Activated CD4-positive, CD25-positive, alpha-beta regulatory T cell treated with anti-CD3 and anti-CD28 coated beads, Interleukin-2, amount 50 U/mL, for 24 hours (primary cell): Measurements from ENCODE around the gene TGM6.
"Not testable (repeated sequence)": the region's sequence is repeated elsewhere in the genome, so short reads cannot be mapped to it uniquely, and the experiment has no call there.

ENCODE experiments used
- ATAC-seq, 2 donors: fragments of 150-1000 bp; cut with Tn5 transposase; one replicate each; pipeline ENCODE4 v1.10.0; 2021; ENCODE audit warnings: mild to moderate bottlenecking in 1 of 2, moderate library complexity in 1 of 2

TGM6 gene

DNA sequence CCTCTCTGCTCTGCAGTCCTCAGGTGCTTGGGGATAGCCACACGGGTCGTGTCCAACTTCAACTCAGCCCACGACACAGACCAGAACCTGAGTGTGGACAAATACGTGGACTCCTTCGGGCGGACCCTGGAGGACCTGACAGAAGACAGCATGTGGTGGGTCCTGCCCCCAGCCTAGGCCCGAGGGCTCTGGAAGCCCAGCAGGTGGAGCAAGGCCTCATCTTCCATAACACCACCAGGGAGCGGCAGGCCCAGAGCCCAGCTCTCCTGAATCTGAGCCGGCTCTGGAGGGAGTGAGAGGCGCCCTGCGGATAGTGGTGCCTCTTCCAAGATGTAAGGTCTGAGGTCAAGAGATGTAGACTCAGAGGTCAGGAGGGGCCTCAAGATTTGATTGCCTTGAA lies 19.6 kb downstream of the TGM6 start:
- ATAC-seq, result no peak

DNA sequence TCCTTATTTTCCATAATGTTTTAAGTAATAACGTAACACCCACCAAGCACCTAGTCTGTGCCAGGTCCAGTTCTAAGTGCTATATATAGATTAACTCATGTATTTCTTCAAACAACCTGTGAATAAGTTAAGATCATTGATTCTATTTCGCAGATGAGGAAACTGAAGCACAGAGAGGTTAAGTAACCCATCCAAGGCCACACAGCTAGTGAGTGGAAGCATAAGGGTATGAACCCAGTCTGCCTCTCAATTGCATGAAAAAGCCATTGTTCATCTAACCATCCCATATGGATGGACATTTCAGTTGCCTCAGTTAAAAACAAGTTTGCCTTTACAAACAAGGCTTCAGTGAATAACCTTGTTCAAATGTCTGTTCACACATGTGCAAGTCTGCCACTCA lies 20.8 kb downstream of the TGM6 start:
- no peak for ATAC-seq

DNA sequence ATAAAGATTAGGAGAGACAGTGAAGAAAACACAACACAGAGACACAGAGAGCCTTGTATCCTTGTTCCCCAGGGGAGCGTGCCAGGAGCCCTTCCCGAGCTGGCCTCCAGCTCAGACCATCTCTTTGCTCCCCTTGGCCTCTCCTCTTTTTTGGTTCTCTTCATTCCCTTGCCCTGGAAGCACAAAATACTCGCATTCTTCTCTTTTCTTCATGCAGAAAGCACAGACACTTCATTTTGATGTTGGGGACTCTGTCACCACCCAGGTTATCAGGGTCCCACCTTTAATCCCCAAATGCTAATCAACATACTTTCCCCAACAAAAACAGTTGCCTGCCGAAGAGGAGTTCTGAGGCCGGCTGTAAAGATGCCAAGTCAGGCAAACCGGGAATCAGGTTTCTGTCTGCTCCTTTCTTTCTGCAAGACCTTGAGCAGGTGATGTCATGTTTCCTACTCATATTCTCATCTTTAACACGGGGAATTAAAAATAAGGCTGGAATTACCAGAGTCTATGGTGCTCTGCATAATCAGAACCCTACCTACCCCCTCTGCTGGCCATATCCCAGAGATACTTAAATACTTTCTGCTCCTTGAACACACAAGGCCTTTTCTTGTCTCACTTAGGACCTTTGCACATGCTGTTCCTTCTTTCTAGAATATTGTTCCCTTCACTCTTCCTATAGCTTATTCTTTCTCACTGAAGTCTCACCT lies 21.7 kb downstream of the TGM6 start:
- ATAC-seq, result no peak

DNA sequence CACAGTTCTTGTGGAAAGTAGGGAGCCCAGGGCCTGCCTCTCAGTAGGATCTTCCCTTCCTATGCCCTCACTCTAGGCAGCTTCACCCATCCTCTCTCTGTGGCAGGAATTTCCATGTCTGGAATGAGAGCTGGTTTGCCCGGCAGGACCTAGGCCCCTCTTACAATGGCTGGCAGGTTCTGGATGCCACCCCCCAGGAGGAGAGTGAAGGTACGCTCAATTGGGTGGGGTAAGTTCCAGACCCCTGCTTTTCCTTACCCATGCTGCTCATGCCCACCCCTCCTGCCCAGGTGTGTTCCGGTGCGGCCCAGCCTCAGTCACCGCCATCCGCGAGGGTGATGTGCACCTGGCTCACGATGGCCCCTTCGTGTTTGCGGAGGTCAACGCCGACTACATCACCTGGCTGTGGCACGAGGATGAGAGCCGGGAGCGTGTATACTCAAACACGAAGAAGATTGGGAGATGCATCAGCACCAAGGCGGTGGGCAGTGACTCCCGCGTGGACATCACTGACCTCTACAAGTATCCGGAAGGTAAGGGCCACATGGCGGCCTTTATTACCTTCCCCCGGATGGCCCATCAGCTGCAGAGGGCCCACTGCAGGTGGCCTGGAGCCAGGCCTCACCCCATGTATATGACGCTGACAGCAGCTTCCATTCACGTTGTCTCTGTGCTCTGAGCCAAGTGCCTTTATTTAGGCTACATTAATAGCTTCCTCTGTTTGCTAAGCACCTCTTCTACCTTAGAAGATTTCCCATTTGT lies 22.8 kb downstream of the TGM6 start:
- ATAC-seq, result no peak

DNA sequence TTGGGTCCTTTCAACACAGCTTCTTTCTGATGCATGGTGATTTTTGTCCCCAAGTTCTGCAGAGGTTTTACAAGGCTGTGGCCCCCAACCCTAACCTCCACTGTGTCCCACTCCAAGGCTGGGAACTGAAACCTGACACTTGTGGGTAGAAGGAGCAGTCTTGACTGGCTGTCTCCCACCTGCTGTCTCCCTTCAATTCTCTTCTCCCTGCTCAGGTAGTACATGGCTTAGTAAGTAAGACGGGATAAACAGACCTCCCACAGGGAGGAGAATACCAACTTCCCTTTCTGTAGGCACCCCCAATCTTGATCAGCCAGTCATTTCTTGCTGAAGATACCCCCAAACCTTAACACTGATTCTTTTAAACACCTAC lies 25.0 kb downstream of the TGM6 start:
- ATAC-seq, result no peak

DNA sequence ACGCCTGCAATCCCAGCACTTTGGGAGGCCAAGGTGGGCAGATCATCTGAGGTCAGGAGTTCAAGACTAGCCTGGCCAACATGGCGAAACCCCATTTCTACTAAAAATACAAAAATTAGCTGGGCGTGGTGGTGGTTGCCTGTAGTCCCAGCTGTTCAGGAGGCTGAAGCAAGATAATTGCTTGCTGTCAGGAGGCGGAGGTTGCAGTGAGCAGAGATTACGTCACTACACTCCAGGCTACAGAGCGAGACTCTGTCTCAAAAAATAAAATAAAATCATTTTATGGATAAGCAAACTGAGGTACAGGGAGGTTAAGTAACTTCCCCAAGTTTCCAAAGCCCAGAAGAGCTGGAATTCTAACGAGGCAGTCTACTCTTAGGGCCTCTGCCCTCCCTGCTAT lies 26.7 kb downstream of the TGM6 start:
- not testable (repeated sequence) for ATAC-seq

DNA sequence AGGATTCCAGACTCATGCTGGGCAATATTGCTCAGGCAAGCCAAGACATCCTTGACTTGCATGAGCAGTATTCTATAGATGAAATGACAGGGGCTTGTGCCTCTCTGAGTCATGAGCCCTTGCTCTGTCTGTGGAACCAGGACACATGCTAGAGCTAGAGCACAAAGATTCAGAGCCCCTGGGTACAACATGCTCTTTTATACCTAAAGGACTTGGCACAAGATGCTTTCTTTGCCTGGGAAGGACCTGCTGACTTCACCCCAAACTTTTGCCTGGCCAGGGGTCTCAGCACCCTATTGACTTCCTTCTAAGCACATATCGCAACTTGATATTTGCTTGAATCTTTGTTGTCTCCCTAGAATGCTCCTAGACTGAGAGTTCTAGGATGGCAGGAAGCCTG lies 27.4 kb downstream of the TGM6 start:
- no peak for ATAC-seq

DNA sequence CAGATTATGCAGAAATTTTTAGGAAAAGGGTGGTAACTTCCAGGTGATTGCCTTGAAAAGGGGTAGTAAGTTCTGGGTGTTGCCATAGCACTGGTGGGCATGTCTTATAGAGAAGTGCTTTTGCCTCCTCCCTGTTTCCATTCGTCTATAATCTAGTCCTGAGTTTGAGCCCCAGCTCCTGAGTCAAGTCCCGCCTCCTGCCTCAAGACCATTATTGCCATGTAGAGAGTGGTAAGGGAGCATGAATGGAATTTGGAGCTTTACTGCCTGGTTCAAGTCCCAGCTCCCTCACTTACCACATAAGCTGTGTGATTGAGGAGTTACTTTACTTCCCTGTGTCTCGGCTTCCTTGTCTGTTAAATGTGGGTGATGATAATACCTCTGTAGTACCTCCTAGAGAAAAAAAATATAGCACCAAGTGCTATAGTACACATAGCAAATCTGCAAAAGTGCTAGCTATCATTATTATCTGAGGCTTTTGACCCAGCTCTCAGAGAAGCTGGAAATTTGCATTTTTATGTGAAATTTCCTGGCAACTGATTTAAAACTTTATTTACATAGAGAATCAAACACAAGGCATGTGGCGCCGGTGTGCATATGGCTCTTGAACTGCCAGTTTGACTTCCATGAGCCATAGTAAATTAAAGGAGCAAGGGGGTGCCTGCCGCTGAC lies 36.0 kb downstream of the TGM6 start:
- ATAC-seq, result no peak

DNA sequence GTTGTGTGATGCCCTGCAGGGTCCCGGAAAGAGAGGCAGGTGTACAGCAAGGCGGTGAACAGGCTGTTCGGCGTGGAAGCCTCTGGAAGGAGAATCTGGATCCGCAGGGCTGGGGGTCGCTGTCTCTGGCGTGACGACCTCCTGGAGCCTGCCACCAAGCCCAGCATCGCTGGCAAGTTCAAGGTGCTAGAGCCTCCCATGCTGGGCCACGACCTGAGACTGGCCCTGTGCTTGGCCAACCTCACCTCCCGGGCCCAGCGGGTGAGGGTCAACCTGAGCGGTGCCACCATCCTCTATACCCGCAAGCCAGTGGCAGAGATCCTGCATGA lies 36.5 kb downstream of the TGM6 start:
- no peak for ATAC-seq

DNA sequence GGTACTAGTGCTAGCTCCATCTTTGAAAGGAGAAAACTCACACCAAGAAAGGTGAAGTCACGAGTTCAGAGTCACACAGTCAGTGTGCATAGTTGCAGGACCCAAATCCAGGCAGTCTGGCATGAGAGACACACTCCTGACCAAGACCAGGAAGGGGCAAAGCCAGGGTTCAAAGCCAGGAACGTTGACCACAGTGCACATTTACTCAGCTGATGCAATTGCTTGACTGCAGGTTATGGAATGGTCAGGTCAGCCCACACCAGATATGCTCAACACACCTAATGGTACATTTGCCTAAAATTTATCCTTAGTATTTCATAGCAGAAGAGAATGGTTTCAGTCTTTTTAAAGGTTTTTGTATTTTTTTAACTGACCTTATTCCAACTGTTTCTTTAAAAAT lies 37.7 kb downstream of the TGM6 start:
- ATAC-seq, result no peak

DNA sequence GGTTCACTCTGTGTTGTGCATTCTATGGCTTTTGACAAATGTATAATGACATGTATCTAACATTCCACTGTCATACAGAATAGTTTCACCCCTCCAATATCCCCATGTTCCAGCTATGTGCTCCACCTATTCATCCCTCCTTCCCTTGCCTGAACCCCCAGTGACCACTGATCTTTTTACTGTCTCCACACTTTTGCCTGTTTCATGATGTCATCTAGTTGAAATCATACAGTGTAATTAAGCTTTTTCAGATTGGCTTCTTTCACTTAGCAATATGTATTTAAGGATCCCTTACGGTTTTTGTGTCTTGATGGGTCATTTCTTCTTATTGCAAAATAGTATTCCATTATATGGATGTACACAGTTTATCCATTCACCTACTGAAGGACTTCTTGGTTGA lies 39.8 kb downstream of the TGM6 start:
- no peak for ATAC-seq

DNA sequence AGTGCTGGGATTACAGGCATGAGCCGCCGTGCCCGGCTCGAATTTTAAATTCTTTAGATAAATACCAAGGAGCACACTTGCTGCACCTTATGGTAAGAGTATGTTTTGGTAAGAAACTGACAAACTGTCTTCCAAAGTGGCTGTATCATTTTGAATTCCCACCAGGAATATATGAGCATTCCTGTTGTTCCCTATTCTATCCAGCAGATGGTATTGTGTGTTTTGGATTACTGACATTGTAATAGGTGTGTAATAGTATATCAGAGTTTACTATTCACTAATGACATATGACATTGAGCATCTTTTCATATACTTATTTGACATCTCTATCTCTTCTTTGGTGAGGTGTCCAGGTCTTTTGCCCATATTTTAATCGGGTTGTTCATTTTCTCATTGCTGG lies 40.5 kb downstream of the TGM6 start:
- no peak for ATAC-seq

DNA sequence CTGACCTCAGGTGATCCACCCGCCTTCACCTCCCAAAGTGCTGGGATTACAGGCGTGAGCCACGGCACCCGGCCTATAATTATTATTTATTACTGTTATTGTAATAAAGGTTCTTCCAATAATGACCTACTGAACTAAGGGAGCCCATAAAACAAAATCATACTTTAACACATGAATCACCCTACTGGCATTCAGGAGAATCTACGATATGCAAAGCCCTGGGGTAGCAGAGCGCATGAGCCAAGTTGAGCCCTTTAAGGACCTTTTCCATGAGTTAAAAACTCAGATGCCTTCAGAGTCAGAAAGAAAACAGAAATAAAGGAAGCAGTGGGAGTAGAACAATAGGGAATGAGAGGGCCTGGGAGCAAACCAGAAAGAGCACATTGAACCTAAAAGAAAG lies 48.4 kb downstream of the TGM6 start:
- no peak for ATAC-seq

DNA sequence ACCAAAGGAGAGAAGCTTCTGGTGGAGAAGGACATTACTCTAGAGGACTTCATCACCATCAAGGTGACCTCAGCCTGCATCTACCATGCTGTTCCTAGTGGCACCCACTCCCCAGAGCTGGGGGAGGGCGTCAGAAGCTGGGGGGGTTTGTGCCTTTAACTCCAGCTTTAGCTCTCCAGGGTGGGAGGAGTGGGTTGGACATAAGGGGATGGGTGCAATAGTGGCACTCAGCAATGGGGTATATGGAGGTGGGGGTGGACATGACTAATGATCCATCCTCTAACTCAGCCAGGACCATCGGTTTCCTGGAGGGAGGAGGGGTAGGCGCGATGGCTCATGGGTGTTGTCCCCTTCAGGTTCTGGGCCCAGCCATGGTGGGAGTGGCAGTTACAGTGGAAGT lies 49.8 kb downstream of the TGM6 start:
- no peak for ATAC-seq

DNA sequence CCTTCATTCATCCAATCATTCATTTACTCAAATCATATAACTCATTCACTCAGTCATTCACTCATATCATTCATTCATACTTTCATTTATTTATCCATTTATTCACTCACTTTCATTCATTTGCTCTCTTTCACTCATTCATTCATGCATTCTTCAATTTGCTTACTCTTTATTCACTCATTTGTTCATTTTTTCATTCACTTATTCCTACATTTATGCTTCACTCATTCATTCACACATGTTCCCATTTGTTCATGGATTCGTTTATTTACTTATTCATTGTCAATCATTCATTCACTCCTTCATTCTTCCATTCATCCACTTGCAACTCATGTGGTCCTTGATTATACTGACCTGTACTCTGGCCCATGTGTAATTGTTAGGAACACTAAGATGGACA lies 50.5 kb downstream of the TGM6 start:
- ATAC-seq, result no peak

DNA sequence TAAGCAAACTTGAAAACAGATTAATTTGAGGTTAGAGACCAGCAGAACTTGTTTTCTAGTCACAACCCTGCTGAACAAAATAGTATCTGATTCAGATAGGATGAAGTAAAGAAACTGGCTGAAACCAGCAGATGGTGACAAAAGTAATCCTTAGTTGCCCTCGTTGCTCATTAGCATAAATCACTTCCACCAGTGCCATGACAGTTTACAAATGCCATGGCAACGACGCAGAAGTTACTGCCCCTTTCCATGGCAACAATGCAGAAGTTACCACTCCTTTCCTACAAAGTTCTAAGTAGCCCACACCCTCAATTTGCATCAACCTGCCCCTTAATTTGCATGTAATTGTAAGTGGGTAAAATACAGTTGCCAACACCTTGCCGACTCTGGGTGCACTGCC lies 66.1 kb downstream of the TGM6 start:
- ATAC-seq, result no peak

DNA sequence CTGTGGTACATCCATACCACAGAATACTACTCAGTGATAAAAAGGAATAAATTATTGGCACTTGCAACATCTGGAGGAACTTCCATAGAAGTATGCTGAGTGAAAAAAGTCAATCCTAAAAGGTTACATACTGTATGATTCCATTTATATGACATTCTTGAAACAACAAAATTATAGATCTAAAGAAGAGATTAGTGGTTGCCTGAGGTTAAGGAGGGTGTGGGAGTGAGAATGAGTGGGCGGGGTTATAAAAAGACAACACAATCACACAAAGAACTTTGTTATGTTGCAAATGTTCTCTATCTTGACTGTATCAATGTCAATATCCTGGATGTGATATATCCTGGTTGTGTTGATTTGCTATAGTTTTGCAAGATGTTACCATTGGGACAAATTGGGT lies 68.7 kb downstream of the TGM6 start:
- no peak for ATAC-seq

DNA sequence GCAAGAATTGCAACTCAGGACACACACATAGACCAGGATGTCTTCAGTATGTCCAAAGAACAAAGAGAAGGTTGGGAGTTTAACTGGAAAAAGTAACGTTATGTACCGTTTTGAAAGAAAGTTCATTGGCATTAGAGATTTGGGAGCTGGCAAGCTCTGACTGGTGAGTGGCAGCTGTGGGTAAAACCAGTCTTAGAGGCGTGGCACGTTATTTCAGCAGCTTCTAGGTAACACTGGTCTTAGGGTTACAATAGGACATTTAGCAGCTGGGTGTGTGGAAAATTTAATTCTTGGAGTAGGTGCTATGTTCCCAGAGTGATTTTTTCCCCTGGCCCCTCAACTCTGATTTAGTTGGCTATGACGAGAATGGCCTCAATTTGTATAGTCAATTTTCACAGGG lies 70.7 kb downstream of the TGM6 start:
- ATAC-seq, result no peak

DNA sequence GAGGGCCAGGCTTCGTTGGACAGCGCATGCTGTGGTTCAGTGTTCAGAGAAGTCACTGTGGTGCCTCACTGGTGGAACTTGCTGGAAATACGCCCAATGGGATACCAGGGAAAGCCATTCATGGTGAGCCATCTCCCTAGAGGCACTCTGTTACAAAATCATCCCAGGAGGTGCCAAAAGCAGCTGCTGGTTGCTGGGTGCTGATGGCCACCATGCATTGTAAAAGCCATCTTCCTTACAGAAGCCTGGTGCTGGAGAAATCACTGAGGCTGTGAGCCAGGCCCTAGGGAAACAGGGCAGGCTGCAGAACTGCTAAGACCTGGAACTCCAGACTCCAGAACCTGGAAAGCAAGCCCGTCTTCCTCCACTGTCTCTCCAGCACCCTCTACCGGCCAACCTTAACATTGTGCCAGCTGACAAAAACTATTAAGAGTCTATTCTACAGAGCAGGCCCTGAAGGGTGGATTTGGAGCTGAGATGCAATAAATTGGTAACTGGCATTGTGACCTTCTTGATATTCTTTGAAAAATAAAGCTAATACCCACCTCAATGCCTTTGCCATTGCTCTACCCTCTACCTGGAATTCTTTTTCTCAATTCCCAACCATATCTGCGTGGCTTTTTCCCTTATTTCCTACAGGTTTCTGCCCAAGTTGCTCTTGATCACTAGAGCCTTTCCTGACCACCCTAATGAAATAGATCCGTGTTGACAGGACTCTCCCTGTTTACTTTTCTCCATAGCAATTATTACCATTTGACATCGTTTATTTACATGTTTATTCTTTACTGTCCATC lies 71.4 kb downstream of the TGM6 start:
- peak in 1 of 2 donors; percentile 25 for ATAC-seq

DNA sequence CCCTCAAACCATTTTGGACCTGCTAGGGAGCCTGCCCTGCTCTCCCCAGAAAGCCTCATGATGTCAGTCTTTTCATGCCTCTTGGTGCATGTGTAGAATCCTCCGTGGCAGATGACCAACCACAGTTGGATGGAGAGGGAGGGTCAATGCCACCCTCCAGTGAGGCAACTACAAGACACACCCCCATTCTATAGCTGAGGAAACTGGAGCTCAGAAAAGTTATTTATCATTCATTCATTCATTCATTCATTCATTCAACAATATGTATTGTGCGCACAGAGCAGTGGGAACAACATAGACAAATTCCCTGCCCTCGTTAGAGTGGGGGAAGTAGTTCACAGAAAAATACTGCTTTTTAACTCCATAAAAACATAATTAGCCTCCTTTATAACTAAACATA lies 73.1 kb downstream of the TGM6 start:
- no peak for ATAC-seq

DNA sequence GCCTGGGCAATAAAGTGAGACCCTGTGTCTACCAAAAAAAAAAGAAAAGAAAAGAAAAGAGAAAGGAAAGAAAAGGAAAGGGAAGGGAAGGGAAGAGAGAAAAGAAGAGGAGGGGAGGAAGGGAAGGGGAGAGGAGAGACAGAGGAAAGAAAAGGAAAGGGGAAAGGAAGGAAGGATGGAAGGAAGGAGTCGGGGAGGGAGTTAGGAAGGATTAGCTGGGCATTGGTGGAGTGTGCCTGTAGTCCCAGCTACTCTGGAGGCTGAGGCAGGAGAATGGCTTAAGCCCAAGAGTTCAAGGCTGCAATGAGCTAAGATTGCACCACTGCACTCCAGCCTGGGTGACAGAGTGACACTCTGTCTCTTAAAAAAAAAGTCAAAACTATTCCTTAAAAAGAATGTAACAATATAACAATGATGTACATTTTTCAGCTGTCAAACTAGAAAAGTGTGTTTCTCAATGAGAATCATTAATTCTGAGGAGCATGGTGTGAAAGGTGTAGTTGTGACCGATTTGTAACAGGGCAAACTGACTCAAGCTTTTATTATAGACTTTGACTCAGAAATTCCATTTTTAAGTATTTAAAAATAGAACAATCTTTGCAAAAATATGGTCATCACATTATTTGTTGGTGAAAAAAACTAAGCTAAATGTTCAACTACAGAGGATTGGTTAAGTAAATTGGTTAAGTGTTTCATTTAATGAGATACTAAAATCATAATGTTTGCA lies 75.2 kb downstream of the TGM6 start:
- peak; percentile 39 to 59 for ATAC-seq

DNA sequence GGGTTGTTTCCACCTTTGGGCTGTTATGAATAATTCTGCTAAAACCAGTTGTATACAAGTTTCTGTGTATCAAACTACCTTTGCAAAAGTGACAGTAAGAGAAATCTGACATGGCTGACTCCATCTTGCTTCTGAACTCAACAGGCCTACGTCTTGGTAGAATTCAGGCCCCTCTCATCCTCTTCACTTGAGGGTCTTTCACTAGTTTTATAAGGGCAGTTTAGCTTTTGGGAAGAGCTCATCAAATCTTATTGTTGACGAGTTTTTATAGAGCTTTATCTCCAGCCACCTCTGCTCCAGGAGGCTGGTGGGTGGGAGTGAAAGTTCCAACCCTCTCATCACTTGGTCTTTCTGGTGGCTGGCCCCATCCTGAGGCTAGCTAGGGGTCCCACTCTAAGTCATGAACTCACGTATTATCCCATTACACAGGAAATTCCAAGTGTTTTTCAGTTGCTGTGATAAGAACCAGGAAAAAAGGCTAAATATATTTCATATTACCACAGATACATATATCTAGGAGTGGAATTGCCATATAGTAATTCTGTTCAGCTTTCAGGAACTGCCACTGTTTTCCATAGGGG lies 78.3 kb downstream of the TGM6 start:
- ATAC-seq, result no peak
